K562 (cell line): ENCODE results near the gene MBNL1.

ENCODE experiments used
- CEBPB ChIP-seq: fragments of 450-650 bp; IDR thresholded peaks from 2 replicates; pipeline ENCODE4 v1.6.1; 2016; ENCODE audit warnings: missing genetic modification characterization, missing compliant biosample characterization
- CTCF ChIP-seq, 3 experiments: IDR thresholded peaks in 2 of 3; conservative IDR thresholded peaks in 1 of 3; 2 replicates each; pipeline ENCODE4 v1.5.1; 2011 to 2012; ENCODE audit warnings: low read length in 3 of 3, mild to moderate bottlenecking in 3 of 3, control low read depth in 2 of 3, improper control_type of control experiment in 1 of 3, inconsistent platforms in 1 of 3, low read depth in 1 of 3, mixed read lengths in 1 of 3, moderate library complexity in 1 of 3; ENCODE audit not compliant: insufficient read depth in 2 of 3
- ETS1 ChIP-seq: conservative IDR thresholded peaks from 2 replicates; pipeline ENCODE4 v1.6.1; 2011; ENCODE audit warnings: low read depth, mild to moderate bottlenecking, low read length; ENCODE audit not compliant: control insufficient read depth
- JUNB ChIP-seq: fragments of 450-650 bp; formaldehyde crosslinking; conservative IDR thresholded peaks from 2 replicates; pipeline ENCODE4 v1.4.0; 2020; ENCODE audit warnings: mild to moderate bottlenecking
- PPARD ChIP-seq: fragments of 250-450 bp; sonication (Bioruptor Pico); IDR thresholded peaks from 2 replicates; pipeline ENCODE4 v1.8.0; 2022; ENCODE audit warnings: inconsistent platforms, mild to moderate bottlenecking, moderate library complexity
- SNAPC5 ChIP-seq: fragments of 250-450 bp; sonication (Bioruptor Pico); IDR thresholded peaks from 2 replicates; pipeline ENCODE4 v1.8.0; 2021; ENCODE audit warnings: moderate library complexity, mild to moderate bottlenecking, inconsistent platforms
- SRF ChIP-seq, 2 experiments: fragments of 250-450, 450-650 bp in 1 of 2; sonication (Bioruptor Pico) in 1 of 2; sonication (generic) in 1 of 2; formaldehyde crosslinking; IDR thresholded peaks; 2 replicates each; pipeline versions ENCODE4 v1.5.0 to v1.5.1; 2020 to 2022; ENCODE audit warnings: mild to moderate bottlenecking in 1 of 2, missing genetic modification reagents in 1 of 2
- STAT5B ChIP-seq: fragments of 250-450 bp; sonication (Bioruptor Pico); IDR thresholded peaks from 2 replicates; pipeline ENCODE4 v1.8.0; 2021; ENCODE audit warnings: mild to moderate bottlenecking, inconsistent platforms
- TARDBP ChIP-seq: fragments of 450-650 bp; IDR thresholded peaks from 2 replicates; pipeline ENCODE4 v1.6.1; 2016
- THRA ChIP-seq: fragments of 450-650 bp; IDR thresholded peaks from 2 replicates; pipeline ENCODE4 v1.6.1; 2017; ENCODE audit warnings: mild to moderate bottlenecking, moderate library complexity
- ZBTB33 ChIP-seq: sonication (generic); formaldehyde crosslinking; IDR thresholded peaks from 2 replicates; pipeline ENCODE4 v1.8.1; 2023; ENCODE audit warnings: mild to moderate bottlenecking, missing genetic modification reagents

GRCh38 chr3:152499791-152500385 is 231.2 kb downstream of the MBNL1 start:
- no peak for TF ChIP-seq SRF (CRISPR knock-in tag; IDR thresholded peaks at IDR 0.05)
- no peak for TF ChIP-seq CTCF (IDR thresholded peaks at IDR 0.05 in 2 of 3, conservative IDR thresholded peaks at IDR 0.05 in 1 of 3; ENCODE audit: insufficient read depth in 2 of 3, low read depth in 1 of 3, low read length in 3 of 3)
- no peak for TF ChIP-seq ETS1
- no peak for TF ChIP-seq JUNB (CRISPR knock-in tag)
- no peak for TF ChIP-seq THRA
- TF ChIP-seq CEBPB (tag): no peak
- no peak for TF ChIP-seq ZBTB33
- no peak for TF ChIP-seq STAT5B (CRISPR knock-in tag)
- no peak for TF ChIP-seq SNAPC5 (CRISPR knock-in tag)
- TF ChIP-seq TARDBP: no peak
- TF ChIP-seq PPARD: no peak
